Neural cell (in vitro differentiated cells): ENCODE measurements around the gene MMP24OS.

Experiments used
- EP300 ChIP-seq: fragments of 450-650 bp; conservative IDR thresholded peaks from 2 replicates; pipeline ENCODE4 v1.6.1; 2014; ENCODE audit warnings: antibody characterized with exemption, mild to moderate bottlenecking, moderate library complexity; ENCODE audit not compliant: poor library complexity, severe bottlenecking
- POLR2AphosphoS5 ChIP-seq: IDR thresholded peaks from 2 replicates; pipeline ENCODE4 v1.6.1; 2012
- RAD21 ChIP-seq: fragments of 450-650 bp; conservative IDR thresholded peaks from 2 replicates; pipeline ENCODE4 v1.6.1; 2014; ENCODE audit warnings: antibody characterized with exemption, mild to moderate bottlenecking, moderate library complexity
- TF ChIP-seq, protein P1 (sequence below): fragments of 450-650 bp; IDR thresholded peaks from 2 replicates; pipeline ENCODE4 v1.5.1; 2014; ENCODE audit warnings: antibody characterized with exemption, mild to moderate bottlenecking, moderate library complexity; ENCODE audit not compliant: poor library complexity, severe bottlenecking
- TF ChIP-seq, protein P2 (sequence below): IDR thresholded peaks from 2 replicates; pipeline ENCODE4 v1.6.1; 2012; ENCODE audit warnings: borderline replicate concordance

DNA sequence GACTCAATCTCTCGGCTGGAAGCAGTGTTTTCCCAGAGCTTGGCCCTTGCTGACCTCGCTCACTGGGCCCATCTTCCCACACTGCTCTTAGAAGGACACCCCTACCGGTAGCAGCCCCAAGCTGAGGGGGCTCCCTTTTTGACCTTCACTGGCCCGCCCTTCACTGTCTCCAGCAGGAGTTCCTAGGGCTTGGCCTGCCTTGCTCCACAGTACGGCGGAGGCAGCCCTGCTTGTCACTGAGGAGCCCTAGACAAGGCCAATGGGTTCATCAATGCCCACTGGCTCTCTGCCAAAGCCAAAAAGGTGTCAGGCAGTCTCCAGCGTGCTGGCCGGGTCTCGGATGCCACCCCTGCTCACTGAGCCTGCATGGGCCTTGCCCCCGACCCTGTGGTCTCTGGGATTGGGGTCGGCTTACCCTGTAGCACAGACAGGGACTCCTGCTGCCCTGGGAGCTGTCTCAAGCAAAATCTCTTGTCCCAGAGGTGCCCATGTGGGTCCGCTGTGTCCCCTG lies 2.1 kb downstream of the MMP24OS start:
- TF ChIP-seq, protein P1, sequence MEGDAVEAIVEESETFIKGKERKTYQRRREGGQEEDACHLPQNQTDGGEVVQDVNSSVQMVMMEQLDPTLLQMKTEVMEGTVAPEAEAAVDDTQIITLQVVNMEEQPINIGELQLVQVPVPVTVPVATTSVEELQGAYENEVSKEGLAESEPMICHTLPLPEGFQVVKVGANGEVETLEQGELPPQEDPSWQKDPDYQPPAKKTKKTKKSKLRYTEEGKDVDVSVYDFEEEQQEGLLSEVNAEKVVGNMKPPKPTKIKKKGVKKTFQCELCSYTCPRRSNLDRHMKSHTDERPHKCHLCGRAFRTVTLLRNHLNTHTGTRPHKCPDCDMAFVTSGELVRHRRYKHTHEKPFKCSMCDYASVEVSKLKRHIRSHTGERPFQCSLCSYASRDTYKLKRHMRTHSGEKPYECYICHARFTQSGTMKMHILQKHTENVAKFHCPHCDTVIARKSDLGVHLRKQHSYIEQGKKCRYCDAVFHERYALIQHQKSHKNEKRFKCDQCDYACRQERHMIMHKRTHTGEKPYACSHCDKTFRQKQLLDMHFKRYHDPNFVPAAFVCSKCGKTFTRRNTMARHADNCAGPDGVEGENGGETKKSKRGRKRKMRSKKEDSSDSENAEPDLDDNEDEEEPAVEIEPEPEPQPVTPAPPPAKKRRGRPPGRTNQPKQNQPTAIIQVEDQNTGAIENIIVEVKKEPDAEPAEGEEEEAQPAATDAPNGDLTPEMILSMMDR: no peak
- no peak for TF ChIP-seq RAD21
- TF ChIP-seq, protein P2, sequence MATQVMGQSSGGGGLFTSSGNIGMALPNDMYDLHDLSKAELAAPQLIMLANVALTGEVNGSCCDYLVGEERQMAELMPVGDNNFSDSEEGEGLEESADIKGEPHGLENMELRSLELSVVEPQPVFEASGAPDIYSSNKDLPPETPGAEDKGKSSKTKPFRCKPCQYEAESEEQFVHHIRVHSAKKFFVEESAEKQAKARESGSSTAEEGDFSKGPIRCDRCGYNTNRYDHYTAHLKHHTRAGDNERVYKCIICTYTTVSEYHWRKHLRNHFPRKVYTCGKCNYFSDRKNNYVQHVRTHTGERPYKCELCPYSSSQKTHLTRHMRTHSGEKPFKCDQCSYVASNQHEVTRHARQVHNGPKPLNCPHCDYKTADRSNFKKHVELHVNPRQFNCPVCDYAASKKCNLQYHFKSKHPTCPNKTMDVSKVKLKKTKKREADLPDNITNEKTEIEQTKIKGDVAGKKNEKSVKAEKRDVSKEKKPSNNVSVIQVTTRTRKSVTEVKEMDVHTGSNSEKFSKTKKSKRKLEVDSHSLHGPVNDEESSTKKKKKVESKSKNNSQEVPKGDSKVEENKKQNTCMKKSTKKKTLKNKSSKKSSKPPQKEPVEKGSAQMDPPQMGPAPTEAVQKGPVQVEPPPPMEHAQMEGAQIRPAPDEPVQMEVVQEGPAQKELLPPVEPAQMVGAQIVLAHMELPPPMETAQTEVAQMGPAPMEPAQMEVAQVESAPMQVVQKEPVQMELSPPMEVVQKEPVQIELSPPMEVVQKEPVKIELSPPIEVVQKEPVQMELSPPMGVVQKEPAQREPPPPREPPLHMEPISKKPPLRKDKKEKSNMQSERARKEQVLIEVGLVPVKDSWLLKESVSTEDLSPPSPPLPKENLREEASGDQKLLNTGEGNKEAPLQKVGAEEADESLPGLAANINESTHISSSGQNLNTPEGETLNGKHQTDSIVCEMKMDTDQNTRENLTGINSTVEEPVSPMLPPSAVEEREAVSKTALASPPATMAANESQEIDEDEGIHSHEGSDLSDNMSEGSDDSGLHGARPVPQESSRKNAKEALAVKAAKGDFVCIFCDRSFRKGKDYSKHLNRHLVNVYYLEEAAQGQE: no peak
- no peak for TF ChIP-seq EP300
- no peak for TF ChIP-seq POLR2AphosphoS5
